ENCODE data around the gene FHIT.

FHIT gene

GRCh38 chr3:60229502-60229901, 1021.8 kb downstream of the FHIT start:
- H3K36me3 ChIP-seq (ENCODE audit: control insufficient read depth, insufficient read depth, low read length) = no peaks in the 10 kb centered on the region
- H3K9me3 ChIP-seq (ENCODE audit: control insufficient read depth, low read length) = no peaks in the 10 kb centered on the region
- DNase-seq = no peak
- no peaks in the 10 kb centered on the region for H3K27me3 ChIP-seq (replicated peaks; ENCODE audit: control insufficient read depth, insufficient read depth, low read length, poor library complexity, severe bottlenecking)
- no peak overlapping the region for H3K27ac ChIP-seq (ENCODE audit: insufficient read depth, low read length, poor library complexity, severe bottlenecking)
- H3K4me3 ChIP-seq (ENCODE audit: insufficient read depth, low read depth, low read length, poor library complexity, severe bottlenecking) = no peak overlapping the region
- no peaks in the 10 kb centered on the region for H3K4me1 ChIP-seq (ENCODE audit: control insufficient read depth, insufficient read depth, low read length, poor library complexity, severe bottlenecking)

GRCh38 chr3:60228823-60229222, 1022.4 kb downstream of the FHIT start:
- no peaks in the 10 kb centered on the region for H3K36me3 ChIP-seq (ENCODE audit: control insufficient read depth, insufficient read depth, low read length)
- no peaks in the 10 kb centered on the region for H3K9me3 ChIP-seq (ENCODE audit: control insufficient read depth, low read length)

GRCh38 chr3:60226912-60227311, 1024.3 kb downstream of the FHIT start:
- no peak for DNase-seq
- Histone ChIP-seq H3K9me3 (ENCODE audit: control insufficient read depth, low read length) (no peaks in the 10 kb centered on the region), H3K27ac (ENCODE audit: insufficient read depth, low read length, poor library complexity, severe bottlenecking) (no peak overlapping the region), H3K4me1 (ENCODE audit: control insufficient read depth, insufficient read depth, low read length, poor library complexity, severe bottlenecking) (no peaks in the 10 kb centered on the region), H3K27me3 (replicated peaks; ENCODE audit: control insufficient read depth, insufficient read depth, low read length, poor library complexity, severe bottlenecking) (no peaks in the 10 kb centered on the region), H3K36me3 (ENCODE audit: control insufficient read depth, insufficient read depth, low read length) (no peaks in the 10 kb centered on the region), H3K4me3 (ENCODE audit: insufficient read depth, low read depth, low read length, poor library complexity, severe bottlenecking) (no peak overlapping the region)

More at GRCh38 chr3:60228823-60229222, 1022.4 kb downstream of the FHIT start:
- no peaks in the 10 kb centered on the region for H3K4me1 ChIP-seq (ENCODE audit: control insufficient read depth, insufficient read depth, low read length, poor library complexity, severe bottlenecking)
- H3K27ac ChIP-seq (ENCODE audit: insufficient read depth, low read length, poor library complexity, severe bottlenecking) = no peak overlapping the region
- no peak for DNase-seq
- H3K4me3 ChIP-seq (ENCODE audit: insufficient read depth, low read depth, low read length, poor library complexity, severe bottlenecking) = no peak overlapping the region
- no peaks in the 10 kb centered on the region for H3K27me3 ChIP-seq (replicated peaks; ENCODE audit: control insufficient read depth, insufficient read depth, low read length, poor library complexity, severe bottlenecking)

GRCh38 chr3:60225848-60226247, 1025.4 kb downstream of the FHIT start:
- Histone ChIP-seq H3K27me3 (replicated peaks; ENCODE audit: control insufficient read depth, insufficient read depth, low read length, poor library complexity, severe bottlenecking) (no peaks in the 10 kb centered on the region), H3K4me3 (ENCODE audit: insufficient read depth, low read depth, low read length, poor library complexity, severe bottlenecking) (no peak overlapping the region), H3K4me1 (ENCODE audit: control insufficient read depth, insufficient read depth, low read length, poor library complexity, severe bottlenecking) (no peaks in the 10 kb centered on the region), H3K9me3 (ENCODE audit: control insufficient read depth, low read length) (no peaks in the 10 kb centered on the region), H3K27ac (ENCODE audit: insufficient read depth, low read length, poor library complexity, severe bottlenecking) (no peak overlapping the region), H3K36me3 (ENCODE audit: control insufficient read depth, insufficient read depth, low read length) (no peaks in the 10 kb centered on the region)
- no peak for DNase-seq

GRCh38 chr3:60220768-60221167, 1030.5 kb downstream of the FHIT start:
- no peaks in the 10 kb centered on the region for H3K27me3 ChIP-seq (replicated peaks; ENCODE audit: control insufficient read depth, insufficient read depth, low read length, poor library complexity, severe bottlenecking)
- no peak for DNase-seq

GRCh38 chr3:60219501-60219900, 1031.8 kb downstream of the FHIT start:
- H3K4me3 ChIP-seq (ENCODE audit: insufficient read depth, low read depth, low read length, poor library complexity, severe bottlenecking) = no peak overlapping the region
- H3K27me3 ChIP-seq (replicated peaks; ENCODE audit: control insufficient read depth, insufficient read depth, low read length, poor library complexity, severe bottlenecking) = no peaks in the 10 kb centered on the region
- no peaks in the 10 kb centered on the region for H3K4me1 ChIP-seq (ENCODE audit: control insufficient read depth, insufficient read depth, low read length, poor library complexity, severe bottlenecking)
- no peak overlapping the region for H3K27ac ChIP-seq (ENCODE audit: insufficient read depth, low read length, poor library complexity, severe bottlenecking)
- no peaks in the 10 kb centered on the region for H3K9me3 ChIP-seq (ENCODE audit: control insufficient read depth, low read length)
- DNase-seq = no peak
- H3K36me3 ChIP-seq (ENCODE audit: control insufficient read depth, insufficient read depth, low read length) = no peaks in the 10 kb centered on the region

More at GRCh38 chr3:60220768-60221167, 1030.5 kb downstream of the FHIT start:
- H3K36me3 ChIP-seq (ENCODE audit: control insufficient read depth, insufficient read depth, low read length) = no peaks in the 10 kb centered on the region
- no peak overlapping the region for H3K4me3 ChIP-seq (ENCODE audit: insufficient read depth, low read depth, low read length, poor library complexity, severe bottlenecking)
- H3K27ac ChIP-seq (ENCODE audit: insufficient read depth, low read length, poor library complexity, severe bottlenecking) = no peak overlapping the region
- H3K4me1 ChIP-seq (ENCODE audit: control insufficient read depth, insufficient read depth, low read length, poor library complexity, severe bottlenecking) = no peaks in the 10 kb centered on the region
- no peaks in the 10 kb centered on the region for H3K9me3 ChIP-seq (ENCODE audit: control insufficient read depth, low read length)

GRCh38 chr3:60217156-60217911, 1033.9 kb downstream of the FHIT start:
- no peak overlapping the region for H3K4me3 ChIP-seq (ENCODE audit: insufficient read depth, low read depth, low read length, poor library complexity, severe bottlenecking)
- no peaks in the 10 kb centered on the region for H3K36me3 ChIP-seq (ENCODE audit: control insufficient read depth, insufficient read depth, low read length)
- no peaks in the 10 kb centered on the region for H3K27me3 ChIP-seq (replicated peaks; ENCODE audit: control insufficient read depth, insufficient read depth, low read length, poor library complexity, severe bottlenecking)
- no peaks in the 10 kb centered on the region for H3K9me3 ChIP-seq (ENCODE audit: control insufficient read depth, low read length)
- no peak for DNase-seq
- H3K27ac ChIP-seq (ENCODE audit: insufficient read depth, low read length, poor library complexity, severe bottlenecking) = no peak overlapping the region
- H3K4me1 ChIP-seq (ENCODE audit: control insufficient read depth, insufficient read depth, low read length, poor library complexity, severe bottlenecking) = no peaks in the 10 kb centered on the region

- no peaks in the 10 kb centered on the region for H3K36me3 ChIP-seq (ENCODE audit: control insufficient read depth, insufficient read depth, low read length)
- H3K27ac ChIP-seq (ENCODE audit: insufficient read depth, low read length, poor library complexity, severe bottlenecking) = no peak overlapping the region
- no peak overlapping the region for H3K4me3 ChIP-seq (ENCODE audit: insufficient read depth, low read depth, low read length, poor library complexity, severe bottlenecking)
- no peaks in the 10 kb centered on the region for H3K9me3 ChIP-seq (ENCODE audit: control insufficient read depth, low read length)
- no peaks in the 10 kb centered on the region for H3K27me3 ChIP-seq (replicated peaks; ENCODE audit: control insufficient read depth, insufficient read depth, low read length, poor library complexity, severe bottlenecking)
- H3K4me1 ChIP-seq (ENCODE audit: control insufficient read depth, insufficient read depth, low read length, poor library complexity, severe bottlenecking) = no peaks in the 10 kb centered on the region
- DNase-seq = no peak
Measured at GRCh38 chr3:60216462-60217075, 1034.7 kb downstream of the FHIT start.

- Histone ChIP-seq H3K36me3 (ENCODE audit: control insufficient read depth, insufficient read depth, low read length) (no peaks in the 10 kb centered on the region), H3K27ac (ENCODE audit: insufficient read depth, low read length, poor library complexity, severe bottlenecking) (no peak overlapping the region), H3K4me3 (ENCODE audit: insufficient read depth, low read depth, low read length, poor library complexity, severe bottlenecking) (no peak overlapping the region), H3K27me3 (replicated peaks; ENCODE audit: control insufficient read depth, insufficient read depth, low read length, poor library complexity, severe bottlenecking) (no peaks in the 10 kb centered on the region), H3K9me3 (ENCODE audit: control insufficient read depth, low read length) (no peaks in the 10 kb centered on the region), H3K4me1 (ENCODE audit: control insufficient read depth, insufficient read depth, low read length, poor library complexity, severe bottlenecking) (no peaks in the 10 kb centered on the region)
- DNase-seq = no peak
Measured at GRCh38 chr3:60215946-60216345, 1035.3 kb downstream of the FHIT start.

GRCh38 chr3:60207905-60208304, 1043.3 kb downstream of the FHIT start:
- Histone ChIP-seq H3K36me3 (ENCODE audit: control insufficient read depth, insufficient read depth, low read length) (no peaks in the 10 kb centered on the region), H3K27ac (ENCODE audit: insufficient read depth, low read length, poor library complexity, severe bottlenecking) (no peak overlapping the region), H3K4me3 (ENCODE audit: insufficient read depth, low read depth, low read length, poor library complexity, severe bottlenecking) (no peak overlapping the region), H3K4me1 (ENCODE audit: control insufficient read depth, insufficient read depth, low read length, poor library complexity, severe bottlenecking) (no peaks in the 10 kb centered on the region), H3K9me3 (ENCODE audit: control insufficient read depth, low read length) (no peaks in the 10 kb centered on the region), H3K27me3 (replicated peaks; ENCODE audit: control insufficient read depth, insufficient read depth, low read length, poor library complexity, severe bottlenecking) (no peaks in the 10 kb centered on the region)
- DNase-seq = no peak
